Endothelial cell (in vitro differentiated cells): ENCODE measurements around the gene NAV2. TPM values are rescaled to one million over a fixed set of nuclear protein-coding genes. Genes with fewer than 3 reads are reported as not detected.

Source experiments
- DNase-seq: peaks from one replicate; pipeline ENCODE4 v3.0.0; 2021; ENCODE audit warnings: low spot score
- H3K27ac Mint-ChIP-seq: one replicate; pipeline ENCODE4 v1.8.0; 2021; ENCODE audit warnings: mixed read lengths, inconsistent platforms; ENCODE audit not compliant: unreplicated experiment
- H3K27me3 Mint-ChIP-seq: one replicate; pipeline ENCODE4 v1.8.0; 2021; ENCODE audit warnings: mild to moderate bottlenecking, moderate library complexity, mixed read lengths, inconsistent platforms; ENCODE audit not compliant: unreplicated experiment
- H3K36me3 Mint-ChIP-seq: one replicate; pipeline ENCODE4 v1.8.0; 2021; ENCODE audit warnings: mild to moderate bottlenecking, low read depth, mixed read lengths, inconsistent platforms; ENCODE audit not compliant: unreplicated experiment
- H3K4me1 Mint-ChIP-seq: one replicate; pipeline ENCODE4 v1.8.0; 2021; ENCODE audit warnings: mild to moderate bottlenecking, mixed read lengths, inconsistent platforms; ENCODE audit not compliant: unreplicated experiment
- H3K4me3 Mint-ChIP-seq: one replicate; pipeline ENCODE4 v1.8.0; 2021; ENCODE audit warnings: mild to moderate bottlenecking, mixed read lengths, inconsistent platforms; ENCODE audit not compliant: unreplicated experiment
- H3K9me3 Mint-ChIP-seq: one replicate; pipeline ENCODE4 v1.8.0; 2021; ENCODE audit warnings: mixed read lengths, inconsistent platforms; ENCODE audit not compliant: unreplicated experiment
- CTCF ChIP-seq: fragments of 200-600 bp; sonication (generic); IDR thresholded peaks from one replicate; pipeline ENCODE4 v1.5.0; 2021; ENCODE audit warnings: antibody characterized with exemption; ENCODE audit not compliant: unreplicated experiment
- total RNA-seq: library from RNA; stranded (reverse); fragmentation: NEBNext Ultra II Directional; extraction: Animal tissue kit (Norgen Biotek cat#: 25700); gene quantifications from one replicate; pipeline ENCODE4 v1.2.1, GENCODE V29; 2021; ENCODE audit not compliant: unreplicated experiment

The NAV2 gene
- total RNA-seq, 1 donor from 2014 or later = 15.6 TPM

DNA sequence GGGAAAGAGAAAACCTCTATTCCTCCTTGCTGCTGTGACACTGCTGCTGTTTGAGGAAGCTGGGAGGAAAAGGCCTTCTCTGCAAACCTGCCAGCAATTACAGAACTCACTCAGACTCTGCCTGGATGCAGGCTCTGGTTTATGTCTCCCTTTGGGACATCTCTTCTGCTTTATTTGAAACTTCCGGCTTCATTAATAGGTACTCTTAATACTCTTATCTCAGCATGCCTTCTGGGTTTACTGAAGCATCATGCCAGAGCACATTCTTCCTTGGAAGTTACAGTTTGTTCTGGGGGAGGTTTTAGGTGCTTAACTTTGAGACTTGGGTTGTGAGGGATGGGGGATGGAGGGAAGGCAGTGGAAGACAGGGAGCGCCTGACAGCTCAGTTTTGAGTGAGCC lies 79.9 kb downstream of the NAV2 start:
- peaks cover 19% of the 10 kb centered on the region for H3K4me1 Mint-ChIP-seq
- TF ChIP-seq CTCF = no peak
- H3K27me3 Mint-ChIP-seq = no peaks in the 10 kb centered on the region
- H3K9me3 Mint-ChIP-seq = no peaks in the 10 kb centered on the region
- no peak overlapping the region for H3K4me3 Mint-ChIP-seq
- no peak for DNase-seq
- no peak overlapping the region for H3K27ac Mint-ChIP-seq
- no peaks in the 10 kb centered on the region for H3K36me3 Mint-ChIP-seq

GRCh38 chr11:19793326-19793725 lies 80.7 kb downstream of the NAV2 start:
- peaks cover 19% of the 10 kb centered on the region for H3K4me1 Mint-ChIP-seq
- no peak overlapping the region for H3K27ac Mint-ChIP-seq
- H3K27me3 Mint-ChIP-seq = no peaks in the 10 kb centered on the region

DNA sequence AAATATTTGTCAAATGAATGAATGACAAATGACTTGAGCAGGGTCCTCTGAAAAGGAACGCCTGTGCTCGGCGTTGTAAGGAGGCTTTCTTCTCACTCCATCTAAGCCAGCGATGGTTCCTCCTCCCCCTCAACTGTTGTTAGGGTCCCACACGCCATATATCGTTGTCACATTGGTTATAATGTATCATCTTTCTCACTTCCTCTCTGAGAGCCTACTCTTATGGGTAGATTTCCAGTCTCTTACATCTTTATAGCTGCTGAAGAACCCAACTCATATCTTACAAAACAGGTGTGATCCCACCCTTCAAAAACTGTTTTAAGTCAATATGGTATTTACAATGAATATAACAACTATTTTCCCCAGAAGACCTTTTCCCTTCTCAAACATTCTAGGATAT lies 81.5 kb downstream of the NAV2 start:
- peaks cover 19% of the 10 kb centered on the region for H3K4me1 Mint-ChIP-seq
- TF ChIP-seq CTCF = no peak
- H3K27ac Mint-ChIP-seq = peak overlapping the region; percentile 13

More at GRCh38 chr11:19793326-19793725, 80.7 kb downstream of the NAV2 start:
- no peak overlapping the region for H3K4me3 Mint-ChIP-seq
- DNase-seq = no peak
- H3K9me3 Mint-ChIP-seq = no peaks in the 10 kb centered on the region
- no peak for TF ChIP-seq CTCF
- H3K36me3 Mint-ChIP-seq = no peaks in the 10 kb centered on the region

DNA sequence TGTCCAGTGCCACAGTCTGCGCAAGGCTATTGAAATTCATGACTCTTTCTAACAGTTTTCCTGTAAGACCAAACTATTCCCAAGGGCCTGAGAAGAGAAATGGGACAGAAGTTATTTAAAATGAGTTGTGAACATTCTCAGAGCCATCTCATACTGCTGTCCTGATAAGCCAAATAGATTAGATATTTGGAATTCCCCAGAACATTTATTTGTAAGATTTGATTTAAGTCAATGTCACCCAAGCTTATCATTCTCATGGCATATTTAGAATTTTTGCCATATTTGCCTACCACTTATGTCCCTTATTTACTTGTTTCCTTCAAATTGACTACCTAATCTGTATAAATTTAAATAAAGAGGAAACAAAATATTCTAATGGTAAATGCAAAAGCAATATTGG lies 82.4 kb downstream of the NAV2 start:
- Mint-ChIP-seq H3K9me3 (no peaks in the 10 kb centered on the region), H3K27ac (no peak overlapping the region), H3K36me3 (no peaks in the 10 kb centered on the region), H3K4me1 (peaks cover 19% of the 10 kb centered on the region), H3K4me3 (no peak overlapping the region), H3K27me3 (no peaks in the 10 kb centered on the region)
- no peak for DNase-seq
- TF ChIP-seq CTCF = no peak

More for the DNA sequence above, 81.5 kb downstream of the NAV2 start:
- H3K9me3 Mint-ChIP-seq = no peaks in the 10 kb centered on the region
- H3K36me3 Mint-ChIP-seq = no peaks in the 10 kb centered on the region
- DNase-seq = no peak
- H3K4me3 Mint-ChIP-seq = no peak overlapping the region
- H3K27me3 Mint-ChIP-seq = no peaks in the 10 kb centered on the region

DNA sequence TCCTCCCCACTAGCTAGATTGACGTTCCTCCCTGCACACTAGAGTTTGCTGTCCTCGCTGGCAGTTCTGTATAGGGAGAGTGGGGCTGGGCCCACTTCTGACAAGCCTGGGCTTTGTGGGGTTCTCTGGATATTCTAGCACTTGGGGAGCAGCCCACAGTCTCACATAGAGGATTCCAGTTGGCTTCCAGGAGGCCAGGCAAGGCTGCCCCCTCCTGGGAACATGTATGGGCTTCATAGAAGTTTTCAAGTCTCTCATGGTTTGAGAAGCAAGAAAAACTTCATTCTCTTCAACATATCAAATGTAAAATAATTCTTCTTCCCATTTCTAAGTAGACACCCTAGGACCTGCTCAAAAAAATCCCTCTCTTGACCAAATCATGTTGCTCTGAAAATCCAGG lies 87.5 kb downstream of the NAV2 start:
- no peak overlapping the region for H3K4me3 Mint-ChIP-seq
- no peaks in the 10 kb centered on the region for H3K9me3 Mint-ChIP-seq
- no peak overlapping the region for H3K27ac Mint-ChIP-seq
- peak; percentile 18 for DNase-seq
- H3K36me3 Mint-ChIP-seq = no peaks in the 10 kb centered on the region
- TF ChIP-seq CTCF = no peak
- no peaks in the 10 kb centered on the region for H3K4me1 Mint-ChIP-seq
- peaks cover 5% of the 10 kb centered on the region for H3K27me3 Mint-ChIP-seq
